ENCODE measurements around the gene SLC27A6.

GRCh38 chr5:128974567-128974966, 9.3 kb downstream of the SLC27A6 start:
- TF ChIP-seq CTCF (conservative IDR thresholded peaks at IDR 0.05 in 1 of 2, IDR thresholded peaks at IDR 0.05 in 1 of 2; ENCODE audit: low read depth in 1 of 2, low read length in 2 of 2): no peak
- no peak for TF ChIP-seq EZH2 (IDR thresholded peaks at IDR 0.05; ENCODE audit: low read length, missing control alignments)

All from fibroblast of lung (primary cell).